HepG2 (cell line): ENCODE results near the gene TANC1. TPM values are rescaled to one million over a fixed set of nuclear protein-coding genes. Genes with fewer than 3 reads are reported as not detected.

Experiments used
- ATAC-seq: fragments of 200-7000 bp; cut with Tn5 transposase; 3 replicates; pipeline ENCODE4 v1.9.1; 2020; ENCODE audit warnings: mild to moderate bottlenecking, moderate library complexity
- BruUV-seq: library from RNA; stranded (reverse); fragments of 400-500 nt; replicated peaks from 2 replicates; lab custom pipeline; 2021; lab: Mats Ljungman, UMichigan
- CTCF ChIA-PET: fragments of 300-600 bp; formaldehyde crosslinking; extraction: SDS; loops from one replicate; lab custom pipeline; 2021; ENCODE audit warnings: low total read pairs, inconsistent platforms, low intra/inter-chr PET ratio; lab: Yijun Ruan, JAX
- POLR2A ChIA-PET: fragments of 350-600 bp; sonication (Branson Sonifier 250); formaldehyde crosslinking; loops from one replicate; lab custom pipeline; 2020; ENCODE audit warnings: antibody characterized with exemption, inconsistent platforms; lab: Yijun Ruan, JAX
- DNase-seq: peaks from one replicate; pipeline ENCODE4 v3.0.0-alpha.2; 2015; ENCODE audit warnings: low spot score
- FAIRE-seq: peaks from 3 replicates; lab custom pipeline; 2011; peaks lifted over from hg19 to GRCh38; lab: Jason Lieb, UNC
- H2AFZ ChIP-seq: one replicate; pipeline ENCODE4 v1.6.1; 2011; ENCODE audit warnings: low read length, inconsistent platforms
- H3K27ac ChIP-seq: fragments of 300-600 bp; 3 replicates; pipeline ENCODE4 v1.8.0; 2011; ENCODE audit warnings: mixed run types, mild to moderate bottlenecking, mixed read lengths, low read length, inconsistent platforms; ENCODE audit not compliant: insufficient read depth; ENCODE audit errors: extremely low read length
- H3K27me3 ChIP-seq, 2 experiments: fragments of 200-600 bp in 1 of 2; 2 replicates in 1 of 2; 3 replicates in 1 of 2; pipeline versions ENCODE4 v1.6.0 to v1.8.0; 2011; ENCODE audit warnings: low read length in 2 of 2, mild to moderate bottlenecking in 2 of 2, moderate library complexity in 2 of 2, inconsistent platforms in 1 of 2; ENCODE audit not compliant: insufficient read depth in 2 of 2, control insufficient read depth in 1 of 2
- H3K36me3 ChIP-seq, 2 experiments: fragments of 200-600 bp in 1 of 2; replicated peaks in 1 of 2; 2 replicates in 1 of 2; 3 replicates in 1 of 2; pipeline versions ENCODE4 v1.5.1 to v1.8.0; 2011; ENCODE audit warnings: low read length in 2 of 2, inconsistent platforms in 1 of 2; ENCODE audit not compliant: insufficient read depth in 2 of 2, control insufficient read depth in 1 of 2
- H3K4me1 ChIP-seq: 2 replicates; pipeline ENCODE4 v1.5.1; 2012; ENCODE audit warnings: low read length, inconsistent platforms; ENCODE audit not compliant: insufficient read depth
- H3K4me2 ChIP-seq: 2 replicates; pipeline ENCODE4 v1.6.0; 2011; ENCODE audit warnings: low read depth, low read length, inconsistent platforms
- H3K4me3 ChIP-seq, 3 experiments: fragments of 200-600 bp in 1 of 3; sonication (generic), shearing (Covaris generic) in 1 of 3; replicated peaks in 1 of 3; 2 replicates each; pipeline ENCODE4 v1.5.1; 2011 to 2016; ENCODE audit warnings: low read length in 3 of 3, inconsistent platforms in 2 of 3, low read depth in 2 of 3, mild to moderate bottlenecking in 2 of 3, control low read depth in 1 of 3, mixed read lengths in 1 of 3; ENCODE audit not compliant: insufficient read depth in 1 of 3
- H3K79me2 ChIP-seq: one replicate; pipeline ENCODE4 v1.6.1; 2011; ENCODE audit warnings: low read length, inconsistent platforms; ENCODE audit not compliant: insufficient read depth
- H3K9ac ChIP-seq: 2 replicates; pipeline ENCODE4 v1.6.0; 2011; ENCODE audit warnings: mild to moderate bottlenecking, low read depth, low read length, inconsistent platforms; ENCODE audit not compliant: insufficient read depth
- H3K9me3 ChIP-seq: 2 replicates; pipeline ENCODE4 v1.5.1; 2012; ENCODE audit warnings: mild to moderate bottlenecking, low read length
- H4K20me1 ChIP-seq: 2 replicates; pipeline ENCODE4 v1.6.0; 2011; ENCODE audit warnings: inconsistent platforms, mild to moderate bottlenecking, low read length, moderate library complexity; ENCODE audit not compliant: insufficient read depth
- AHR ChIP-seq: IDR thresholded peaks from 2 replicates; pipeline ENCODE4 v1.6.1; 2018; ENCODE audit warnings: missing genetic modification reagents, missing compliant biosample characterization
- ATF1 ChIP-seq: IDR thresholded peaks from 2 replicates; pipeline ENCODE4 v1.6.1; 2016; ENCODE audit warnings: mild to moderate bottlenecking, control low read depth
- CBX5 ChIP-seq: sonication (generic); formaldehyde crosslinking; IDR thresholded peaks from 2 replicates; pipeline ENCODE4 v1.4.0; 2020; ENCODE audit warnings: missing genetic modification reagents, borderline replicate concordance
- ERF ChIP-seq: IDR thresholded peaks from 2 replicates; pipeline ENCODE4 v1.6.1; 2018; ENCODE audit warnings: missing biosample characterization, missing genetic modification reagents
- HMG20A ChIP-seq: IDR thresholded peaks from 2 replicates; pipeline ENCODE4 v1.6.1; 2016; ENCODE audit warnings: borderline replicate concordance
- NCOA5 ChIP-seq: sonication (generic); formaldehyde crosslinking; IDR thresholded peaks from 2 replicates; pipeline ENCODE4 v1.4.0; 2020; ENCODE audit warnings: missing genetic modification reagents
- NR0B2 ChIP-seq: sonication (generic); formaldehyde crosslinking; IDR thresholded peaks from 2 replicates; pipeline ENCODE4 v1.4.0; 2020; ENCODE audit warnings: mild to moderate bottlenecking, missing genetic modification reagents
- NR2F2 ChIP-seq: IDR thresholded peaks from 2 replicates; pipeline ENCODE4 v1.6.1; 2012; ENCODE audit warnings: low read depth, inconsistent platforms, borderline replicate concordance
- SIN3B ChIP-seq: fragments of 150-350 bp; IDR thresholded peaks from 2 replicates; pipeline ENCODE4 v1.6.1; 2014; ENCODE audit warnings: low read length
- SMC3 ChIP-seq: IDR thresholded peaks from 2 replicates; pipeline ENCODE4 v1.6.1; 2011; ENCODE audit warnings: low read length, improper control_type of control experiment
- STAG1 ChIP-seq: sonication (generic); formaldehyde crosslinking; IDR thresholded peaks from 2 replicates; pipeline ENCODE4 v1.4.0; 2020; ENCODE audit warnings: missing genetic modification reagents
- THAP7 ChIP-seq: sonication (generic); formaldehyde crosslinking; IDR thresholded peaks from 2 replicates; pipeline ENCODE4 v1.8.1; 2023; ENCODE audit warnings: mild to moderate bottlenecking, missing genetic modification reagents
- ZNF12 ChIP-seq: sonication (generic); formaldehyde crosslinking; IDR thresholded peaks from 2 replicates; pipeline ENCODE4 v1.5.0; 2020; ENCODE audit warnings: missing genetic modification reagents
- ZNF547 ChIP-seq: sonication (generic); formaldehyde crosslinking; IDR thresholded peaks from 2 replicates; pipeline ENCODE4 v1.5.1; 2020; ENCODE audit warnings: mild to moderate bottlenecking, missing genetic modification reagents
- ZNF674 ChIP-seq: sonication (generic); formaldehyde crosslinking; IDR thresholded peaks from 2 replicates; pipeline ENCODE4 v1.5.0; 2020; ENCODE audit warnings: low read depth, mild to moderate bottlenecking, missing genetic modification reagents
- WGBS: methylation state at CpG from one replicate; pipeline ENCODE4 v1.1.6; 2017; ENCODE audit warnings: low lambda C conversion rate; 5-methylcytosine and 5-hydroxymethylcytosine counted together
- in situ Hi-C: cut with HindIII; loops from 2 replicates; pipeline ENCODE4 v1.10.0; 2017; ENCODE audit warnings: low pct_unique_long_range_greater_than_20kb; ENCODE audit not compliant: extremely low pct_ligation_motif_present
- intact Hi-C: fragments of 100-400 bp; cut with micrococcal nuclease; formaldehyde crosslinking; loops from one replicate; pipeline ENCODE4 v1.10.0; 2022; ENCODE audit not compliant: unreplicated experiment
- polyA plus RNA-seq, 8 experiments: library from polyadenylated mRNA; depleted of rRNA in 3 of 8; stranded (reverse) in 7 of 8; unstranded in 1 of 8; fragments of >200 nt; fragmentation: Illumina TruSeq in 4 of 8; extraction: Trizol in 4 of 8; gene quantifications; 2 replicates each; pipeline versions ENCODE4 v1.2.1 to v1.2.3, GENCODE V29; 2011 to 2016; ENCODE audit warnings: low read depth in 4 of 8, missing spikeins in 1 of 8, mixed read lengths in 1 of 8; ENCODE audit not compliant: insufficient read depth in 1 of 8
- total RNA-seq, 5 experiments: library from RNA; depleted of rRNA; stranded (reverse); fragments of >200 nt; fragmentation: Illumina TruSeq; extraction: Trizol; gene quantifications; 2 replicates each; pipeline ENCODE4 v1.2.3, GENCODE V29; 2016; ENCODE audit warnings: low read depth in 1 of 5
- TF ChIP-seq, protein P1 (sequence below): sonication (generic); formaldehyde crosslinking; IDR thresholded peaks from 2 replicates; pipeline ENCODE4 v1.5.0; 2020; ENCODE audit warnings: mild to moderate bottlenecking, missing genetic modification reagents, moderate library complexity
- TF ChIP-seq, protein P2 (sequence below): sonication (generic); formaldehyde crosslinking; IDR thresholded peaks from 2 replicates; pipeline ENCODE4 v1.5.0; 2020; ENCODE audit warnings: missing genetic modification reagents
- TF ChIP-seq, protein P3 (sequence below): sonication (generic); formaldehyde crosslinking; IDR thresholded peaks from 2 replicates; pipeline ENCODE4 v1.4.0; 2020; ENCODE audit warnings: missing genetic modification reagents
- TF ChIP-seq, protein P4 (sequence below): sonication (generic); formaldehyde crosslinking; IDR thresholded peaks from 2 replicates; pipeline ENCODE4 v1.4.0; 2020; ENCODE audit warnings: mild to moderate bottlenecking, missing genetic modification reagents
- TF ChIP-seq, protein P5 (sequence below): sonication (generic); formaldehyde crosslinking; IDR thresholded peaks from 2 replicates; pipeline ENCODE4 v1.5.0; 2020; ENCODE audit warnings: mild to moderate bottlenecking, missing genetic modification reagents

TANC1 gene
- total and polyA plus RNA-seq, 2 of the 13 experiments (the other 11 are each of a cell fraction or from before 2014, with no cell fraction given) = 2.3 to 5.6 TPM

- FAIRE-seq (no peak), DNase-seq (no peak), ATAC-seq (no peak)
- Histone ChIP-seq H3K79me2 (no peaks in the 10 kb centered on the region), H3K9ac (no peak overlapping the region), H2AFZ (no peak overlapping the region), H4K20me1 (no peaks in the 10 kb centered on the region), H3K4me2 (no peak overlapping the region), H3K9me3 (no peaks in the 10 kb centered on the region), H3K27ac (no peak overlapping the region), H3K27me3 (no peaks in the 10 kb centered on the region), H3K4me3 (no peak overlapping the region), H3K4me1 (peaks cover 16% of the 10 kb centered on the region), H3K36me3 (no peaks in the 10 kb centered on the region)
- WGBS = 67% methylated on average over 5 of the region's 5 CpGs
- ChIA-PET POLR2A (no interaction called here), CTCF (no interaction called here)
- in situ Hi-C loops (no loop called here), intact Hi-C loops (no loop called here)
- BruUV-seq = no TSS peak
- TF ChIP-seq SIN3B (no peak), HMG20A (no peak), ATF1 (CRISPR knock-in tag) (no peak), CBX5 (CRISPR knock-in tag) (no peak), SMC3 (peak; percentile 14; the same call in 1 of the 2 replicates), NCOA5 (no peak), STAG1 (CRISPR knock-in tag) (peak; percentile 47), ZNF12 (CRISPR knock-in tag) (no peak), ERF (CRISPR knock-in tag) (no peak), NR0B2 (no peak), ZNF547 (CRISPR knock-in tag) (no peak), THAP7 (CRISPR knock-in tag) (no peak), NR2F2 (no peak), AHR (CRISPR knock-in tag) (no peak), ZNF674 (CRISPR knock-in tag) (no peak)
- TF ChIP-seq, protein P1, sequence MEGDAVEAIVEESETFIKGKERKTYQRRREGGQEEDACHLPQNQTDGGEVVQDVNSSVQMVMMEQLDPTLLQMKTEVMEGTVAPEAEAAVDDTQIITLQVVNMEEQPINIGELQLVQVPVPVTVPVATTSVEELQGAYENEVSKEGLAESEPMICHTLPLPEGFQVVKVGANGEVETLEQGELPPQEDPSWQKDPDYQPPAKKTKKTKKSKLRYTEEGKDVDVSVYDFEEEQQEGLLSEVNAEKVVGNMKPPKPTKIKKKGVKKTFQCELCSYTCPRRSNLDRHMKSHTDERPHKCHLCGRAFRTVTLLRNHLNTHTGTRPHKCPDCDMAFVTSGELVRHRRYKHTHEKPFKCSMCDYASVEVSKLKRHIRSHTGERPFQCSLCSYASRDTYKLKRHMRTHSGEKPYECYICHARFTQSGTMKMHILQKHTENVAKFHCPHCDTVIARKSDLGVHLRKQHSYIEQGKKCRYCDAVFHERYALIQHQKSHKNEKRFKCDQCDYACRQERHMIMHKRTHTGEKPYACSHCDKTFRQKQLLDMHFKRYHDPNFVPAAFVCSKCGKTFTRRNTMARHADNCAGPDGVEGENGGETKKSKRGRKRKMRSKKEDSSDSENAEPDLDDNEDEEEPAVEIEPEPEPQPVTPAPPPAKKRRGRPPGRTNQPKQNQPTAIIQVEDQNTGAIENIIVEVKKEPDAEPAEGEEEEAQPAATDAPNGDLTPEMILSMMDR = peak; percentile 46
- TF ChIP-seq, protein P2, sequence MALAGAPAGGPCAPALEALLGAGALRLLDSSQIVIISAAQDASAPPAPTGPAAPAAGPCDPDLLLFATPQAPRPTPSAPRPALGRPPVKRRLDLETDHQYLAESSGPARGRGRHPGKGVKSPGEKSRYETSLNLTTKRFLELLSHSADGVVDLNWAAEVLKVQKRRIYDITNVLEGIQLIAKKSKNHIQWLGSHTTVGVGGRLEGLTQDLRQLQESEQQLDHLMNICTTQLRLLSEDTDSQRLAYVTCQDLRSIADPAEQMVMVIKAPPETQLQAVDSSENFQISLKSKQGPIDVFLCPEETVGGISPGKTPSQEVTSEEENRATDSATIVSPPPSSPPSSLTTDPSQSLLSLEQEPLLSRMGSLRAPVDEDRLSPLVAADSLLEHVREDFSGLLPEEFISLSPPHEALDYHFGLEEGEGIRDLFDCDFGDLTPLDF = no peak
- TF ChIP-seq, protein P3, sequence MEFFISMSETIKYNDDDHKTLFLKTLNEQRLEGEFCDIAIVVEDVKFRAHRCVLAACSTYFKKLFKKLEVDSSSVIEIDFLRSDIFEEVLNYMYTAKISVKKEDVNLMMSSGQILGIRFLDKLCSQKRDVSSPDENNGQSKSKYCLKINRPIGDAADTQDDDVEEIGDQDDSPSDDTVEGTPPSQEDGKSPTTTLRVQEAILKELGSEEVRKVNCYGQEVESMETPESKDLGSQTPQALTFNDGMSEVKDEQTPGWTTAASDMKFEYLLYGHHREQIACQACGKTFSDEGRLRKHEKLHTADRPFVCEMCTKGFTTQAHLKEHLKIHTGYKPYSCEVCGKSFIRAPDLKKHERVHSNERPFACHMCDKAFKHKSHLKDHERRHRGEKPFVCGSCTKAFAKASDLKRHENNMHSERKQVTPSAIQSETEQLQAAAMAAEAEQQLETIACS = no peak
- TF ChIP-seq, protein P4, sequence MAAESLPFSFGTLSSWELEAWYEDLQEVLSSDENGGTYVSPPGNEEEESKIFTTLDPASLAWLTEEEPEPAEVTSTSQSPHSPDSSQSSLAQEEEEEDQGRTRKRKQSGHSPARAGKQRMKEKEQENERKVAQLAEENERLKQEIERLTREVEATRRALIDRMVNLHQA (CRISPR knock-in tag) = no peak
- TF ChIP-seq, protein P5, sequence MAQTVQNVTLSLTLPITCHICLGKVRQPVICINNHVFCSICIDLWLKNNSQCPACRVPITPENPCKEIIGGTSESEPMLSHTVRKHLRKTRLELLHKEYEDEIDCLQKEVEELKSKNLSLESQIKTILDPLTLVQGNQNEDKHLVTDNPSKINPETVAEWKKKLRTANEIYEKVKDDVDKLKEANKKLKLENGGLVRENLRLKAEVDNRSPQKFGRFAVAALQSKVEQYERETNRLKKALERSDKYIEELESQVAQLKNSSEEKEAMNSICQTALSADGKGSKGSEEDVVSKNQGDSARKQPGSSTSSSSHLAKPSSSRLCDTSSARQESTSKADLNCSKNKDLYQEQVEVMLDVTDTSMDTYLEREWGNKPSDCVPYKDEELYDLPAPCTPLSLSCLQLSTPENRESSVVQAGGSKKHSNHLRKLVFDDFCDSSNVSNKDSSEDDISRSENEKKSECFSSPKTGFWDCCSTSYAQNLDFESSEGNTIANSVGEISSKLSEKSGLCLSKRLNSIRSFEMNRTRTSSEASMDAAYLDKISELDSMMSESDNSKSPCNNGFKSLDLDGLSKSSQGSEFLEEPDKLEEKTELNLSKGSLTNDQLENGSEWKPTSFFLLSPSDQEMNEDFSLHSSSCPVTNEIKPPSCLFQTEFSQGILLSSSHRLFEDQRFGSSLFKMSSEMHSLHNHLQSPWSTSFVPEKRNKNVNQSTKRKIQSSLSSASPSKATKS (CRISPR knock-in tag) = no peak
These were observed 240.0 kb downstream of the TANC1 start for GRCh38 chr2:159208438-159208837.
